WTC11 (cell line): ENCODE results near the gene TRPM2.

Experiments
- CREM ChIP-seq: sonication (generic); formaldehyde crosslinking; IDR thresholded peaks from 2 replicates; pipeline ENCODE4 v1.8.1; 2022; ENCODE audit warnings: mild to moderate bottlenecking, missing genetic modification reagents, moderate library complexity
- CTCF ChIP-seq: fragments of 200-600 bp; IDR thresholded peaks from 2 replicates; pipeline ENCODE4 v1.8.0; 2022; ENCODE audit warnings: antibody characterized with exemption
- ELF4 ChIP-seq: sonication (generic); formaldehyde crosslinking; IDR thresholded peaks from 2 replicates; pipeline ENCODE4 v1.8.1; 2022; ENCODE audit warnings: low read depth, mild to moderate bottlenecking, moderate library complexity, missing genetic modification reagents
- ESRRA ChIP-seq: sonication (generic); formaldehyde crosslinking; IDR thresholded peaks from 2 replicates; pipeline ENCODE4 v1.8.1; 2022; ENCODE audit warnings: mild to moderate bottlenecking, missing genetic modification reagents, borderline replicate concordance
- KAT7 ChIP-seq: sonication (generic); formaldehyde crosslinking; IDR thresholded peaks from 2 replicates; pipeline ENCODE4 v1.8.1; 2023; ENCODE audit warnings: missing genetic modification reagents, mild to moderate bottlenecking, borderline replicate concordance
- MAX ChIP-seq: sonication (generic); formaldehyde crosslinking; IDR thresholded peaks from 2 replicates; pipeline ENCODE4 v1.8.0; 2022; ENCODE audit warnings: mild to moderate bottlenecking, missing genetic modification reagents
- NR2C2 ChIP-seq: sonication (generic); formaldehyde crosslinking; IDR thresholded peaks from 2 replicates; pipeline ENCODE4 v1.8.0; 2022; ENCODE audit warnings: mild to moderate bottlenecking, missing genetic modification reagents
- NR3C1 ChIP-seq: sonication (generic); formaldehyde crosslinking; conservative IDR thresholded peaks from 2 replicates; pipeline ENCODE4 v1.8.1; 2023; ENCODE audit warnings: low read depth, mild to moderate bottlenecking, missing genetic modification reagents
- SP1 ChIP-seq: sonication (generic); formaldehyde crosslinking; conservative IDR thresholded peaks from 2 replicates; pipeline ENCODE4 v1.8.1; 2022; ENCODE audit warnings: missing genetic modification reagents
- TEAD1 ChIP-seq: sonication (generic); formaldehyde crosslinking; IDR thresholded peaks from 2 replicates; pipeline ENCODE4 v1.8.0; 2022; ENCODE audit warnings: mild to moderate bottlenecking, missing genetic modification reagents
- ZNF232 ChIP-seq: sonication (generic); formaldehyde crosslinking; IDR thresholded peaks from 2 replicates; pipeline ENCODE4 v1.8.0; 2022; ENCODE audit warnings: mild to moderate bottlenecking, missing genetic modification reagents
- ZNF512 ChIP-seq: sonication (generic); formaldehyde crosslinking; IDR thresholded peaks from 2 replicates; pipeline ENCODE4 v1.8.1; 2022; ENCODE audit warnings: missing genetic modification reagents, borderline replicate concordance
- ZNF671 ChIP-seq: fragments of 250-450 bp; sonication (Bioruptor Pico); IDR thresholded peaks from 2 replicates; pipeline ENCODE4 v1.8.0; 2021; ENCODE audit warnings: mild to moderate bottlenecking

GRCh38 chr21:44390886-44391285 is 37.5 kb downstream of the TRPM2 start:
- TF ChIP-seq MAX (no peak), CTCF (no peak), CREM (CRISPR knock-in tag) (no peak), SP1 (CRISPR knock-in tag) (no peak), ZNF671 (CRISPR knock-in tag) (no peak), ESRRA (CRISPR knock-in tag) (no peak), NR3C1 (CRISPR knock-in tag) (no peak), NR2C2 (CRISPR knock-in tag) (no peak), ZNF232 (no peak), TEAD1 (no peak), KAT7 (no peak), ZNF512 (CRISPR knock-in tag) (no peak), ELF4 (CRISPR knock-in tag) (no peak)
